GM12875 (cell line): ENCODE results near the gene SEMA6B.
"Not testable (repeated sequence)": the region's sequence is repeated elsewhere in the genome, so short reads cannot be mapped to it uniquely, and the experiment has no call there.

Experiments
- H3K4me3 ChIP-seq: one replicate; pipeline ENCODE4 v1.5.1; 2011; ENCODE audit warnings: low read depth, low read length, control low read depth
- CTCF ChIP-seq: IDR thresholded peaks from 2 replicates; pipeline ENCODE4 v1.5.1; 2011; ENCODE audit warnings: low read depth, mild to moderate bottlenecking, control low read depth, inconsistent platforms, low read length, moderate library complexity, borderline replicate concordance; ENCODE audit not compliant: insufficient read depth

Gene SEMA6B

GRCh38 chr19:4534836-4535658 lies 24.4 kb downstream of the SEMA6B start, which contains the start of gene PLIN5:
TSS of gene PLIN5 (minus strand) at chr19:4535224. CDS start at chr19:4534074, 1,150 bp downstream.
- H3K4me3 ChIP-seq, result no peak within 1 kb of the TSS
- TF ChIP-seq CTCF, result no peak

- no peak overlapping the region for H3K4me3 ChIP-seq
- TF ChIP-seq CTCF, result no peak
These were observed 25.6 kb downstream of the SEMA6B start for GRCh38 chr19:4533835-4534424.

GRCh38 chr19:4533334-4533733 lies 26.1 kb downstream of the SEMA6B start:
- H3K4me3 ChIP-seq, result no peak overlapping the region
- TF ChIP-seq CTCF, result no peak

GRCh38 chr19:4531562-4532165 lies 27.8 kb downstream of the SEMA6B start:
- no peak overlapping the region for H3K4me3 ChIP-seq
- no peak for TF ChIP-seq CTCF

- no peak overlapping the region for H3K4me3 ChIP-seq
- no peak for TF ChIP-seq CTCF
These were observed 29.5 kb downstream of the SEMA6B start for GRCh38 chr19:4529924-4530522.

GRCh38 chr19:4528843-4529242 lies 30.6 kb downstream of the SEMA6B start:
- no peak overlapping the region for H3K4me3 ChIP-seq
- no peak for TF ChIP-seq CTCF

- H3K4me3 ChIP-seq, result not testable (repeated sequence)
These were observed 32.1 kb downstream of the SEMA6B start for GRCh38 chr19:4527377-4527776.
